Measurements from ENCODE around the gene HERC2. TPM values are rescaled to one million over a fixed set of nuclear protein-coding genes. Genes with fewer than 3 reads are reported as not detected.
A peak's percentile ranks its signal among the peaks of the same experiment; 100 is the strongest.

The HERC2 gene
- total RNA-seq, 2 experiments from 2014 or later: 26.8 to 35.0 TPM

- CTCF ChIA-PET: interaction anchor here (0.6 to 1.6 kb wide), 2 partner anchors 146 to 300 kb away, joined by 3 read pairs; no protein-coding TSS in a partner anchor
- Mint-ChIP-seq H3K4me3 (no peak overlapping the region), H3K4me1 (no peaks in the 10 kb centered on the region)
Observed at GRCh38 chr15:28272587-28272986, 49.4 kb downstream of the HERC2 start.

GRCh38 chr15:28271697-28272260 is 50.2 kb downstream of the HERC2 start:
- ATAC-seq (no peak), DNase-seq (no peak)
- Mint-ChIP-seq H3K27me3 (no peaks in the 10 kb centered on the region), H3K36me3 (ENCODE audit: low read depth) (peaks cover 30% of the 10 kb centered on the region), H3K9me3 (ENCODE audit: low read depth) (no peaks in the 10 kb centered on the region), H3K4me1 (no peaks in the 10 kb centered on the region), H3K27ac (no peak overlapping the region), H3K4me3 (no peak overlapping the region)
- intact Hi-C loops (cut with DNase I, micrococcal nuclease): no loop called here
- POLR2A ChIA-PET: no interaction called here
- CTCF ChIA-PET: no interaction called here

More at GRCh38 chr15:28272587-28272986, 49.4 kb downstream of the HERC2 start:
- Mint-ChIP-seq H3K27me3 (no peaks in the 10 kb centered on the region), H3K27ac (no peak overlapping the region), H3K9me3 (ENCODE audit: low read depth) (no peaks in the 10 kb centered on the region), H3K36me3 (ENCODE audit: low read depth) (peaks cover 28% of the 10 kb centered on the region)
- POLR2A ChIA-PET: no interaction called here
- intact Hi-C loops (cut with DNase I, micrococcal nuclease): no loop called here
- ATAC-seq (no peak), DNase-seq (no peak)

- no peaks in the 10 kb centered on the region for H3K4me1 Mint-ChIP-seq
- H3K4me3 Mint-ChIP-seq: no peak overlapping the region
- ATAC-seq: no peak
- ChIA-PET POLR2A (no interaction called here), CTCF (interaction anchor here (0.7 kb wide), 1 partner anchor 35 kb away, joined by 3 read pairs; no protein-coding TSS in a partner anchor)
- no peaks in the 10 kb centered on the region for H3K9me3 Mint-ChIP-seq (ENCODE audit: low read depth)
- DNase-seq: no peak
- intact Hi-C loops (cut with DNase I, micrococcal nuclease): no loop called here
- H3K36me3 Mint-ChIP-seq (ENCODE audit: low read depth): peaks cover 37% of the 10 kb centered on the region
- H3K27ac Mint-ChIP-seq: no peak overlapping the region
- H3K27me3 Mint-ChIP-seq: no peaks in the 10 kb centered on the region
Observed at GRCh38 chr15:28269097-28269496, 52.9 kb downstream of the HERC2 start.

- DNase-seq (no peak), ATAC-seq (no peak)
- intact Hi-C loops (cut with DNase I, micrococcal nuclease): no loop called here
- Mint-ChIP-seq H3K27me3 (no peaks in the 10 kb centered on the region), H3K36me3 (ENCODE audit: low read depth) (peaks cover 38% of the 10 kb centered on the region), H3K27ac (no peak overlapping the region), H3K4me3 (no peak overlapping the region), H3K9me3 (ENCODE audit: low read depth) (no peaks in the 10 kb centered on the region), H3K4me1 (no peaks in the 10 kb centered on the region)
- CTCF ChIA-PET: no interaction called here
- POLR2A ChIA-PET: no interaction called here
Observed at GRCh38 chr15:28267727-28268126, 54.3 kb downstream of the HERC2 start.

- peaks cover 3% of the 10 kb centered on the region for H3K4me1 Mint-ChIP-seq
- DNase-seq: no peak
- no peak for ATAC-seq
- intact Hi-C loops (cut with DNase I, micrococcal nuclease): no loop called here
- H3K27ac Mint-ChIP-seq: no peak overlapping the region
- H3K27me3 Mint-ChIP-seq: no peaks in the 10 kb centered on the region
- ChIA-PET POLR2A (no interaction called here), CTCF (no interaction called here)
- H3K4me3 Mint-ChIP-seq: no peak overlapping the region
- peaks cover 41% of the 10 kb centered on the region for H3K36me3 Mint-ChIP-seq (ENCODE audit: low read depth)
- H3K9me3 Mint-ChIP-seq (ENCODE audit: low read depth): no peaks in the 10 kb centered on the region
Observed at GRCh38 chr15:28265334-28266019, 56.5 kb downstream of the HERC2 start.

GRCh38 chr15:28264166-28264565 is 57.8 kb downstream of the HERC2 start:
- ChIA-PET CTCF (interaction anchor here (0.8 kb wide), 1 partner anchor 1813 kb away, joined by 3 read pairs; no protein-coding TSS in a partner anchor), POLR2A (no interaction called here)
- H3K4me1 Mint-ChIP-seq: peaks cover 3% of the 10 kb centered on the region
- ATAC-seq (no peak), DNase-seq (no peak)
- intact Hi-C loops (cut with DNase I, micrococcal nuclease): no loop called here
- no peaks in the 10 kb centered on the region for H3K9me3 Mint-ChIP-seq (ENCODE audit: low read depth)
- no peaks in the 10 kb centered on the region for H3K27me3 Mint-ChIP-seq
- H3K27ac Mint-ChIP-seq: no peak overlapping the region
- H3K36me3 Mint-ChIP-seq (ENCODE audit: low read depth): peaks cover 39% of the 10 kb centered on the region
- no peak overlapping the region for H3K4me3 Mint-ChIP-seq

- no peak overlapping the region for H3K27ac Mint-ChIP-seq
Observed at GRCh38 chr15:28262438-28262837, 59.5 kb downstream of the HERC2 start.

GRCh38 chr15:28260722-28261121 is 61.3 kb downstream of the HERC2 start:
- Mint-ChIP-seq H3K9me3 (ENCODE audit: low read depth) (no peaks in the 10 kb centered on the region), H3K27ac (no peak overlapping the region), H3K4me1 (peaks cover 3% of the 10 kb centered on the region), H3K4me3 (no peak overlapping the region), H3K27me3 (no peaks in the 10 kb centered on the region), H3K36me3 (ENCODE audit: low read depth) (peaks cover 25% of the 10 kb centered on the region)
- ATAC-seq (no peak), DNase-seq (no peak)
- POLR2A ChIA-PET: no interaction called here
- intact Hi-C loops (cut with DNase I, micrococcal nuclease): no loop called here
- CTCF ChIA-PET: no interaction called here

More at GRCh38 chr15:28262438-28262837, 59.5 kb downstream of the HERC2 start:
- ATAC-seq (no peak), DNase-seq (no peak)
- Mint-ChIP-seq H3K36me3 (ENCODE audit: low read depth) (peaks cover 24% of the 10 kb centered on the region), H3K27me3 (no peaks in the 10 kb centered on the region), H3K9me3 (ENCODE audit: low read depth) (no peaks in the 10 kb centered on the region), H3K4me1 (peaks cover 3% of the 10 kb centered on the region), H3K4me3 (no peak overlapping the region)
- CTCF ChIA-PET: no interaction called here
- intact Hi-C loops (cut with DNase I, micrococcal nuclease): no loop called here
- POLR2A ChIA-PET: no interaction called here

- Mint-ChIP-seq H3K9me3 (ENCODE audit: low read depth) (no peaks in the 10 kb centered on the region), H3K27me3 (no peaks in the 10 kb centered on the region), H3K36me3 (ENCODE audit: low read depth) (peaks cover 28% of the 10 kb centered on the region), H3K27ac (no peak overlapping the region), H3K4me1 (peaks cover 3% of the 10 kb centered on the region), H3K4me3 (no peak overlapping the region)
- DNase-seq (no peak), ATAC-seq (no peak)
- CTCF ChIA-PET: no interaction called here
- POLR2A ChIA-PET: no interaction called here
- intact Hi-C loops (cut with DNase I, micrococcal nuclease): no loop called here
Observed at GRCh38 chr15:28260317-28260716, 61.7 kb downstream of the HERC2 start.

GRCh38 chr15:28255965-28256364 is 66.0 kb downstream of the HERC2 start:
- Mint-ChIP-seq H3K4me1 (peaks cover 1% of the 10 kb centered on the region), H3K27me3 (no peaks in the 10 kb centered on the region)
- POLR2A ChIA-PET: no interaction called here

GRCh38 chr15:28252831-28253230 is 69.1 kb downstream of the HERC2 start:
- H3K9me3 Mint-ChIP-seq (ENCODE audit: low read depth): no peaks in the 10 kb centered on the region
- peaks cover 48% of the 10 kb centered on the region for H3K36me3 Mint-ChIP-seq (ENCODE audit: low read depth)
- intact Hi-C loops (cut with DNase I, micrococcal nuclease): no loop called here
- no peaks in the 10 kb centered on the region for H3K27me3 Mint-ChIP-seq
- no peak for DNase-seq
- ChIA-PET POLR2A (no interaction called here), CTCF (no interaction called here)
- peak overlapping the region; percentile 27 for H3K27ac Mint-ChIP-seq
- no peak for ATAC-seq
- H3K4me1 Mint-ChIP-seq: no peaks in the 10 kb centered on the region
- H3K4me3 Mint-ChIP-seq: no peak overlapping the region

More at GRCh38 chr15:28255965-28256364, 66.0 kb downstream of the HERC2 start:
- no peaks in the 10 kb centered on the region for H3K9me3 Mint-ChIP-seq (ENCODE audit: low read depth)
- no peak for ATAC-seq
- intact Hi-C loops (cut with DNase I, micrococcal nuclease): no loop called here
- H3K4me3 Mint-ChIP-seq: no peak overlapping the region
- DNase-seq: no peak
- no peak overlapping the region for H3K27ac Mint-ChIP-seq
- CTCF ChIA-PET: no interaction called here
- peaks cover 35% of the 10 kb centered on the region for H3K36me3 Mint-ChIP-seq (ENCODE audit: low read depth)

- no peak for ATAC-seq
- no peak overlapping the region for H3K4me3 Mint-ChIP-seq
- H3K36me3 Mint-ChIP-seq (ENCODE audit: low read depth): peaks cover 56% of the 10 kb centered on the region
Observed at GRCh38 chr15:28246605-28247004, 75.4 kb downstream of the HERC2 start.

More at GRCh38 chr15:28246605-28247004, 75.4 kb downstream of the HERC2 start:
- H3K27ac Mint-ChIP-seq: no peak overlapping the region
- no peak for DNase-seq
- no peaks in the 10 kb centered on the region for H3K27me3 Mint-ChIP-seq
- peaks cover 4% of the 10 kb centered on the region for H3K9me3 Mint-ChIP-seq (ENCODE audit: low read depth)
- ChIA-PET POLR2A (no interaction called here), CTCF (interaction anchor here (1.3 kb wide), 1 partner anchor 35 kb away, joined by 3 read pairs; no protein-coding TSS in a partner anchor)
- H3K4me1 Mint-ChIP-seq: no peaks in the 10 kb centered on the region
- intact Hi-C loops (cut with DNase I, micrococcal nuclease): no loop called here
